ENCODE results near the gene TM9SF3.

Gene TM9SF3

GRCh38 chr10:96591946-96592345, 5.1 kb upstream of the TM9SF3 start:
- Histone ChIP-seq H4K20me1 (ENCODE audit: insufficient read depth, low read length) (no peaks in the 10 kb centered on the region), H3K4me1 (ENCODE audit: low read length) (0 out of 2 replicates have a peak, but pooled peaks cover 11% of the 10 kb centered on the region), H3K79me2 (ENCODE audit: low read length) (no peaks in the 10 kb centered on the region), H3K9me3 (replicated peaks; ENCODE audit: insufficient read depth, low read length) (no peaks in the 10 kb centered on the region), H3K27ac (ENCODE audit: low read length) (no peak overlapping the region), H3F3A (ENCODE audit: insufficient read depth, low read length) (peaks cover 11% of the 10 kb centered on the region), H3K36me3 (replicated peaks; ENCODE audit: insufficient read depth, low read length) (no peaks in the 10 kb centered on the region), H3K4me3 (ENCODE audit: low read length) (no peak overlapping the region), H3K9ac (ENCODE audit: low read length) (no peak overlapping the region), H3K4me2 (ENCODE audit: low read depth, low read length) (no peak overlapping the region), H3K27me3 (replicated peaks; ENCODE audit: insufficient read depth, low read length) (no peaks in the 10 kb centered on the region), H3K9me2 (replicated peaks; ENCODE audit: insufficient read depth, low read length) (no peaks in the 10 kb centered on the region), H2AFZ (ENCODE audit: low read length) (no peak overlapping the region)
- DNase-seq, result no peak
- TF ChIP-seq EZH2 (optimal IDR thresholded peaks at IDR 0.05; ENCODE audit: low read depth, low read length) (no peak), CTCF (IDR thresholded peaks at IDR 0.05; ENCODE audit: low read length) (no peak), EZH2phosphoT487 (IDR thresholded peaks at IDR 0.05; ENCODE audit: low read length) (no peak)

GRCh38 chr10:96588616-96589419, 2.0 kb upstream of the TM9SF3 start:
- no peaks in the 10 kb centered on the region for H3K36me3 ChIP-seq (replicated peaks; ENCODE audit: insufficient read depth, low read length)
- H3K27me3 ChIP-seq (replicated peaks; ENCODE audit: insufficient read depth, low read length), result no peaks in the 10 kb centered on the region
- peaks cover 16% of the 10 kb centered on the region; the same call in 1 of the 2 replicates for H3K4me1 ChIP-seq (ENCODE audit: low read length)
- peak overlapping the region; percentile 80; the same call in 1 of the 2 replicates for H3K4me2 ChIP-seq (ENCODE audit: low read depth, low read length)
- peaks cover 4% of the 10 kb centered on the region; the same call in 1 of the 2 replicates for H4K20me1 ChIP-seq (ENCODE audit: insufficient read depth, low read length)
- no peak overlapping the region for H3K4me3 ChIP-seq (ENCODE audit: low read length)
- no peak for DNase-seq
- no peak overlapping the region for H2AFZ ChIP-seq (ENCODE audit: low read length)
- H3K9ac ChIP-seq (ENCODE audit: low read length), result no peak overlapping the region
- no peaks in the 10 kb centered on the region for H3K9me3 ChIP-seq (replicated peaks; ENCODE audit: insufficient read depth, low read length)
- H3K79me2 ChIP-seq (ENCODE audit: low read length), result peaks cover 28% of the 10 kb centered on the region
- no peaks in the 10 kb centered on the region for H3K9me2 ChIP-seq (replicated peaks; ENCODE audit: insufficient read depth, low read length)
- TF ChIP-seq EZH2phosphoT487 (IDR thresholded peaks at IDR 0.05; ENCODE audit: low read length) (no peak), EZH2 (optimal IDR thresholded peaks at IDR 0.05; ENCODE audit: low read depth, low read length) (no peak), CTCF (IDR thresholded peaks at IDR 0.05; ENCODE audit: low read length) (no peak)
- no peak overlapping the region for H3K27ac ChIP-seq (ENCODE audit: low read length)
- H3F3A ChIP-seq (ENCODE audit: insufficient read depth, low read length), result peaks cover 13% of the 10 kb centered on the region

- Histone ChIP-seq H3F3A (ENCODE audit: insufficient read depth, low read length) (peaks cover 13% of the 10 kb centered on the region), H3K9me2 (replicated peaks; ENCODE audit: insufficient read depth, low read length) (no peaks in the 10 kb centered on the region), H3K4me2 (ENCODE audit: low read depth, low read length) (peak overlapping the region; percentile 80), H2AFZ (ENCODE audit: low read length) (peak overlapping the region; percentile 71), H3K4me1 (ENCODE audit: low read length) (peaks cover 16% of the 10 kb centered on the region; the same call in 1 of the 2 replicates), H3K36me3 (replicated peaks; ENCODE audit: insufficient read depth, low read length) (no peaks in the 10 kb centered on the region), H3K9ac (ENCODE audit: low read length) (peak overlapping the region; percentile 84), H3K9me3 (replicated peaks; ENCODE audit: insufficient read depth, low read length) (no peaks in the 10 kb centered on the region), H3K27me3 (replicated peaks; ENCODE audit: insufficient read depth, low read length) (no peaks in the 10 kb centered on the region), H3K27ac (ENCODE audit: low read length) (peak overlapping the region; percentile 85; the same call in 1 of the 2 replicates), H3K79me2 (ENCODE audit: low read length) (peaks cover 35% of the 10 kb centered on the region), H4K20me1 (ENCODE audit: insufficient read depth, low read length) (peaks cover 9% of the 10 kb centered on the region; the same call in 1 of the 2 replicates), H3K4me3 (ENCODE audit: low read length) (peak overlapping the region; percentile 62)
- no peak for TF ChIP-seq EZH2 (optimal IDR thresholded peaks at IDR 0.05; ENCODE audit: low read depth, low read length)
- no peak for TF ChIP-seq EZH2phosphoT487 (IDR thresholded peaks at IDR 0.05; ENCODE audit: low read length)
- no peak for TF ChIP-seq CTCF (IDR thresholded peaks at IDR 0.05; ENCODE audit: low read length)
- peak; percentile 20 for DNase-seq
These were observed 1.3 kb upstream of the TM9SF3 start for GRCh38 chr10:96588060-96588554.

Data from MM.1S (cell line).